Gastrocnemius medialis (tissue), 4 donors: ENCODE measurements around the gene SLC27A3.

Source experiments
- CTCF ChIP-seq, 5 experiments: fragments of 450-650 bp in 3 of 5; fragments of 200-600 bp in 2 of 5; sonication (generic) in 2 of 5; IDR thresholded peaks in 4 of 5; conservative IDR thresholded peaks in 1 of 5; 1 replicate in 4 of 5; 2 replicates in 1 of 5; pipeline ENCODE4 v1.5.1; 2016 to 2019; ENCODE audit warnings: antibody characterized with exemption in 5 of 5, mild to moderate bottlenecking in 3 of 5, moderate library complexity in 3 of 5
- POLR2A ChIP-seq, 2 donors: fragments of 450-650 bp; IDR thresholded peaks; one replicate each; pipeline ENCODE4 v1.6.1; 2017; ENCODE audit warnings: antibody characterized with exemption in 2 of 2, mild to moderate bottlenecking in 2 of 2, moderate library complexity in 2 of 2

GRCh38 chr1:153816283-153816889, 41.2 kb downstream of the SLC27A3 start:
- no peak for TF ChIP-seq POLR2A (IDR thresholded peaks at IDR 0.05)
- no peak for TF ChIP-seq CTCF (IDR thresholded peaks at IDR 0.05 in 4 of 5, conservative IDR thresholded peaks at IDR 0.05 in 1 of 5)
